GM23338 (cell line): ENCODE results near the gene LRRC27. TPM values are rescaled to one million over a fixed set of nuclear protein-coding genes. Genes with fewer than 3 reads are reported as not detected.

Experiments used
- ATAC-seq: fragments of 200-7000 bp; cut with Tn5 transposase; 3 replicates; pipeline ENCODE4 v1.9.1; 2020
- DNase-seq: peaks from one replicate; pipeline ENCODE4 v3.0.0-alpha.2; 2015; ENCODE audit warnings: low spot score
- H2AFZ ChIP-seq: fragments of 200-600 bp; sonication (generic); 2 replicates; pipeline ENCODE4 v1.8.0; 2016; ENCODE audit warnings: antibody characterized with exemption, mild to moderate bottlenecking, moderate library complexity
- H3F3A ChIP-seq: fragments of 200-600 bp; sonication (generic); replicated peaks from 2 replicates; pipeline ENCODE4 v1.8.0; 2017; ENCODE audit warnings: antibody characterized with exemption, mixed run types, low read depth
- H3K27ac ChIP-seq: fragments of 200-600 bp; sonication (generic); 2 replicates; pipeline ENCODE4 v1.6.1; 2016; ENCODE audit warnings: low read depth
- H3K27me3 ChIP-seq: fragments of 200-600 bp; sonication (generic); 2 replicates; pipeline ENCODE4 v1.8.0; 2016; ENCODE audit warnings: mild to moderate bottlenecking, mixed run types, moderate library complexity; ENCODE audit not compliant: insufficient read depth
- H3K36me3 ChIP-seq: fragments of 200-600 bp; sonication (generic); 2 replicates; pipeline ENCODE4 v1.8.0; 2016; ENCODE audit warnings: mild to moderate bottlenecking; ENCODE audit not compliant: insufficient read depth
- H3K4me1 ChIP-seq: fragments of 200-600 bp; sonication (generic); 2 replicates; pipeline ENCODE4 v1.8.0; 2016; ENCODE audit warnings: mild to moderate bottlenecking, moderate library complexity; ENCODE audit not compliant: insufficient read depth
- H3K4me2 ChIP-seq: fragments of 200-600 bp; sonication (generic); 2 replicates; pipeline ENCODE4 v1.7.1; 2017; ENCODE audit warnings: mixed run types
- H3K4me3 ChIP-seq: fragments of 200-600 bp; sonication (generic); 2 replicates; pipeline ENCODE4 v1.6.1; 2016; ENCODE audit warnings: mixed run types
- H3K79me2 ChIP-seq: fragments of 200-600 bp; sonication (generic); replicated peaks from 2 replicates; pipeline ENCODE4 v1.8.0; 2017; ENCODE audit warnings: mild to moderate bottlenecking; ENCODE audit not compliant: insufficient read depth
- H3K9me2 ChIP-seq: fragments of 200-600 bp; sonication (generic); 2 replicates; pipeline ENCODE4 v1.8.0; 2017; ENCODE audit not compliant: insufficient read depth
- H4K20me1 ChIP-seq: fragments of 200-600 bp; sonication (generic); replicated peaks from 2 replicates; pipeline ENCODE4 v1.8.0; 2017; ENCODE audit warnings: mild to moderate bottlenecking; ENCODE audit not compliant: insufficient read depth
- H3K27ac Mint-ChIP-seq: 2 replicates; pipeline ENCODE4 v1.8.0; 2020; ENCODE audit warnings: inconsistent platforms, mild to moderate bottlenecking, moderate library complexity, mixed read lengths
- H3K27me3 Mint-ChIP-seq: 3 replicates; pipeline ENCODE4 v1.8.0; 2022; ENCODE audit warnings: low read depth, mild to moderate bottlenecking, moderate library complexity, mixed read lengths, inconsistent platforms; ENCODE audit not compliant: insufficient read depth, poor library complexity
- H3K36me3 Mint-ChIP-seq: 3 replicates; pipeline ENCODE4 v1.8.0; 2021; ENCODE audit warnings: low read depth, mild to moderate bottlenecking, inconsistent platforms, moderate library complexity, mixed read lengths
- H3K4me1 Mint-ChIP-seq: 3 replicates; pipeline ENCODE4 v1.8.0; 2020; ENCODE audit warnings: mild to moderate bottlenecking, inconsistent platforms, mixed read lengths
- H3K4me3 Mint-ChIP-seq: 3 replicates; pipeline ENCODE4 v1.8.0; 2021; ENCODE audit warnings: moderate library complexity, mild to moderate bottlenecking, inconsistent platforms, mixed read lengths
- H3K9me3 Mint-ChIP-seq: 3 replicates; pipeline ENCODE4 v1.8.0; 2020; ENCODE audit warnings: moderate library complexity, mild to moderate bottlenecking, inconsistent platforms, mixed read lengths
- CREB1 ChIP-seq: fragments of 250-450 bp; sonication (Bioruptor Pico); IDR thresholded peaks from 2 replicates; pipeline ENCODE4 v1.5.0; 2020; ENCODE audit warnings: low read depth, mild to moderate bottlenecking, moderate library complexity
- CTCF ChIP-seq, 2 experiments: fragments of 200-600 bp in 1 of 2; sonication (generic) in 1 of 2; conservative IDR thresholded peaks; 2 replicates each; pipeline versions ENCODE4 v1.5.1 to v1.6.1; 2016 to 2017; ENCODE audit warnings: antibody characterized with exemption in 2 of 2, low read depth in 2 of 2, mild to moderate bottlenecking in 2 of 2, moderate library complexity in 1 of 2
- ETS1 ChIP-seq: IDR thresholded peaks from 2 replicates; pipeline ENCODE4 v1.6.1; 2016; ENCODE audit warnings: antibody characterized with exemption
- EZH2 ChIP-seq: fragments of 200-600 bp; sonication (generic); IDR thresholded peaks from one replicate; pipeline ENCODE4 v1.8.0; 2017; ENCODE audit warnings: antibody characterized with exemption, mild to moderate bottlenecking, low read depth; ENCODE audit not compliant: unreplicated experiment
- EZH2phosphoT487 ChIP-seq: fragments of 200-600 bp; sonication (generic); IDR thresholded peaks from one replicate; pipeline ENCODE4 v1.8.1; 2018; ENCODE audit warnings: antibody characterized with exemption; ENCODE audit not compliant: unreplicated experiment
- JUNB ChIP-seq: IDR thresholded peaks from one replicate; pipeline ENCODE4 v1.6.1; 2016; ENCODE audit warnings: antibody characterized with exemption; ENCODE audit not compliant: unreplicated experiment
- NANOG ChIP-seq: IDR thresholded peaks from 2 replicates; pipeline ENCODE4 v1.6.1; 2016; ENCODE audit warnings: antibody characterized with exemption, borderline replicate concordance
- POLR2AphosphoS5 ChIP-seq: IDR thresholded peaks from 2 replicates; pipeline ENCODE4 v1.6.1; 2016; ENCODE audit warnings: antibody characterized with exemption, low read depth
- REST ChIP-seq: IDR thresholded peaks from one replicate; pipeline ENCODE4 v1.6.1; 2018; ENCODE audit warnings: antibody characterized with exemption; ENCODE audit not compliant: unreplicated experiment
- STAT1 ChIP-seq: IDR thresholded peaks from one replicate; pipeline ENCODE4 v1.6.1; 2016; ENCODE audit warnings: antibody characterized with exemption; ENCODE audit not compliant: unreplicated experiment
- ZNF114 ChIP-seq: fragments of 250-450 bp; sonication (Bioruptor Pico); IDR thresholded peaks from 2 replicates; pipeline ENCODE4 v1.5.0; 2020; ENCODE audit warnings: mild to moderate bottlenecking, moderate library complexity
- ZNF331 ChIP-seq: fragments of 250-450 bp; sonication (Bioruptor Pico); IDR thresholded peaks from 2 replicates; pipeline ENCODE4 v1.5.0; 2020; ENCODE audit warnings: low read depth, mild to moderate bottlenecking, moderate library complexity
- ZNF462 ChIP-seq: fragments of 250-450 bp; sonication (Bioruptor Pico); IDR thresholded peaks from 2 replicates; pipeline ENCODE4 v1.5.0; 2020; ENCODE audit warnings: mild to moderate bottlenecking, moderate library complexity
- polyA plus RNA-seq: library from polyadenylated mRNA; unstranded; fragments of >200 nt; fragmentation: Nextera tagmentation; extraction: Ambion mirVana; gene quantifications from 2 replicates; pipeline ENCODE4 v1.2.1, GENCODE V29; 2016
- total RNA-seq: library from RNA; depleted of rRNA; stranded (reverse); fragments of >200 nt; shearing (Covaris generic); gene quantifications from 2 replicates; pipeline ENCODE4 v1.2.3, GENCODE V29; 2014

LRRC27 gene
- total and polyA plus RNA-seq, 2 experiments from 2014 or later, result 2.9 to 3.5 TPM

- no peak overlapping the region for H3K4me2 ChIP-seq
- Mint-ChIP-seq H3K4me3 (no peak overlapping the region), H3K36me3 (no peaks in the 10 kb centered on the region), H3K4me1 (peaks cover 17% of the 10 kb centered on the region), H3K27ac (no peak overlapping the region), H3K9me3 (no peaks in the 10 kb centered on the region), H3K27me3 (peaks cover 10% of the 10 kb centered on the region)
- H3K36me3 ChIP-seq, result no peaks in the 10 kb centered on the region
- H3F3A ChIP-seq, result no peaks in the 10 kb centered on the region
- peaks cover 9% of the 10 kb centered on the region; the same call in 1 of the 2 replicates for H3K4me1 ChIP-seq
- H3K4me3 ChIP-seq, result no peak overlapping the region
- no peaks in the 10 kb centered on the region for H4K20me1 ChIP-seq
- ATAC-seq (no peak), DNase-seq (no peak)
- no peaks in the 10 kb centered on the region for H3K9me2 ChIP-seq
- H3K27ac ChIP-seq, result no peak overlapping the region
- TF ChIP-seq JUNB (no peak), NANOG (no peak), CTCF (conservative IDR thresholded peaks at IDR 0.05; ENCODE audit: low read depth in 2 of 2) (no peak), ZNF114 (CRISPR knock-in tag) (no peak), ZNF462 (CRISPR knock-in tag) (no peak), ZNF331 (CRISPR knock-in tag) (no peak), EZH2 (no peak), ETS1 (no peak), POLR2AphosphoS5 (no peak), CREB1 (no peak), STAT1 (no peak), REST (no peak), EZH2phosphoT487 (no peak)
- no peaks in the 10 kb centered on the region for H3K27me3 ChIP-seq
- no peaks in the 10 kb centered on the region for H3K79me2 ChIP-seq
- no peak overlapping the region for H2AFZ ChIP-seq
Measured at GRCh38 chr10:132385389-132385667, 53.3 kb downstream of the LRRC27 start.
